ENCODE data around the gene SLC2A8. TPM values are rescaled to one million over a fixed set of nuclear protein-coding genes. Genes with fewer than 3 reads are reported as not detected.

Gene SLC2A8
- total RNA-seq, 4 donors from 2014 or later: 23.7 to 40.2 (median 29.8) TPM

DNA sequence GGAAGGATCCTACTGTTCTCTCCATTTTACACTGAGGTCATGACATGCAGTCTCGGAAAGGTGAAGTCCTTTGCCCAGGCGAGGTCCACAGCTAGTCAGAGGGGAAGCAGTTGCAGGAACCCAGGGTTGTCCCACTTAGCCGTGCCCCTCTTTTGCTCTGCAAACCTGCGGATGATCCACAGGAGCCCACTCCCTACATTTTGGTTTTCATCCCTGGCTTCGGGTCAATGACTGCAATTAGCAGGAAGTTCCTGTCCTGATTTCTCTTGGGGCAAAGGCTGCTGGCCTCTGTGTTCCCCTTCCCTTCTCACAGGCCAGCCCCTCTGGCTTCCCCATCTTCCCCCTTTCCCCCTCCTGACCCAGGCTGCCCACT, 1.3 kb downstream of the SLC2A8 start:
- H3K4me3 ChIP-seq: peak overlapping the region; percentile 65 to 97
- peak overlapping the region in 3 of 4 donors; percentile 87 to 99 (median 94) for H3K27ac ChIP-seq
- 33 to 55% methylated on average over 4 to 5 of the region's 5 CpGs for WGBS, 2 donors (ENCODE audit: low coverage in 1 of 2)
- no peaks in the 10 kb centered on the region for H3K9me3 ChIP-seq
- no peaks in the 10 kb centered on the region for H3K27me3 ChIP-seq
- H3K4me1 ChIP-seq: peaks cover 0 to 29% (median 9%) of the 10 kb centered on the region in 3 donors
- TF ChIP-seq POLR2AphosphoS5 (IDR thresholded peaks at IDR 0.05) (no peak), POLR2A (IDR thresholded peaks at IDR 0.05) (no peak), EP300 (IDR thresholded peaks at IDR 0.05) (no peak)
- TF ChIP-seq, protein P1, sequence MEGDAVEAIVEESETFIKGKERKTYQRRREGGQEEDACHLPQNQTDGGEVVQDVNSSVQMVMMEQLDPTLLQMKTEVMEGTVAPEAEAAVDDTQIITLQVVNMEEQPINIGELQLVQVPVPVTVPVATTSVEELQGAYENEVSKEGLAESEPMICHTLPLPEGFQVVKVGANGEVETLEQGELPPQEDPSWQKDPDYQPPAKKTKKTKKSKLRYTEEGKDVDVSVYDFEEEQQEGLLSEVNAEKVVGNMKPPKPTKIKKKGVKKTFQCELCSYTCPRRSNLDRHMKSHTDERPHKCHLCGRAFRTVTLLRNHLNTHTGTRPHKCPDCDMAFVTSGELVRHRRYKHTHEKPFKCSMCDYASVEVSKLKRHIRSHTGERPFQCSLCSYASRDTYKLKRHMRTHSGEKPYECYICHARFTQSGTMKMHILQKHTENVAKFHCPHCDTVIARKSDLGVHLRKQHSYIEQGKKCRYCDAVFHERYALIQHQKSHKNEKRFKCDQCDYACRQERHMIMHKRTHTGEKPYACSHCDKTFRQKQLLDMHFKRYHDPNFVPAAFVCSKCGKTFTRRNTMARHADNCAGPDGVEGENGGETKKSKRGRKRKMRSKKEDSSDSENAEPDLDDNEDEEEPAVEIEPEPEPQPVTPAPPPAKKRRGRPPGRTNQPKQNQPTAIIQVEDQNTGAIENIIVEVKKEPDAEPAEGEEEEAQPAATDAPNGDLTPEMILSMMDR (IDR thresholded peaks at IDR 0.05): no peak
- no peak for ATAC-seq
- peaks cover 0 to 36% of the 10 kb centered on the region in 2 donors for H3K36me3 ChIP-seq

DNA sequence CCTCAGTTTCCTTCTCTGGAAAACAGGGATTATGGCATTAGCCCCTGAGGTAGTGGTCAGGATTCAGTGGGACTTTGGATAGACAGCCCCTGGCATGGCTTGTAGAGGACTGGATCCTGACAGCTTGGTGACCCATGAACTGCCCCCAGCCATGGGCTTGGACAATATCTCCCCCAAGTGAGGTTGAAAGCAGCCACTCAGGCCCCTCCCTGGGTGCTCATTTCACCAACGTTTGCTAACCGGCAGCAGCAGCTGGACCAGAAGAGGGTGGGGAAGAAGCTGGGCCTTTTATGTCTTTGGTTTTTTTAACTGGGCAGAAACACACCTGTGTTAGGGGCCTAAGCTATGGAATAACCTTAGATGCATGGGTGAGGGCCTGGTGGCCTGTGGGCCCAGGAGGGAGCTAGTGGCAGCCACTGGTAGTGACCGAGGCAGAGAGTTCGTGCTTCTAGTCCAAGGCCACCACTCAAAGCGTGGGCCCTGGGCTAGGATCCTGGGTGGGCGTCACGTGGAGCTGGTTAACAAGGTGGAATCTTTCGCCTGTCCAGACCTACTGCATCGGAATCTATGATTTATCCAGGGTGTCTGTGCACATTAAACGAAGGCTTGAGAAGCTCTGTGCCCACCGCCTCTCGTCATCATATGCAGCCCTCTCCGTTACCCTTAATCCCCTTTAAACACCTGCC, 1.9 kb downstream of the SLC2A8 start:
- Histone ChIP-seq H3K36me3 (peaks cover 0 to 42% of the 10 kb centered on the region in 2 donors), H3K4me3 (peak overlapping the region in 1 of 2 donors; percentile 97), H3K9me3 (no peaks in the 10 kb centered on the region), H3K4me1 (peaks cover 0 to 29% (median 9%) of the 10 kb centered on the region in 3 donors), H3K27ac (no peak overlapping the region), H3K27me3 (no peaks in the 10 kb centered on the region)
- TF ChIP-seq EP300 (IDR thresholded peaks at IDR 0.05): no peak
- TF ChIP-seq, protein P1 (IDR thresholded peaks at IDR 0.05): no peak
- no peak for ATAC-seq
- 20 to 100% methylated on average over 1 of the region's 13 CpGs for WGBS, 2 donors (ENCODE audit: low coverage in 1 of 2)

DNA sequence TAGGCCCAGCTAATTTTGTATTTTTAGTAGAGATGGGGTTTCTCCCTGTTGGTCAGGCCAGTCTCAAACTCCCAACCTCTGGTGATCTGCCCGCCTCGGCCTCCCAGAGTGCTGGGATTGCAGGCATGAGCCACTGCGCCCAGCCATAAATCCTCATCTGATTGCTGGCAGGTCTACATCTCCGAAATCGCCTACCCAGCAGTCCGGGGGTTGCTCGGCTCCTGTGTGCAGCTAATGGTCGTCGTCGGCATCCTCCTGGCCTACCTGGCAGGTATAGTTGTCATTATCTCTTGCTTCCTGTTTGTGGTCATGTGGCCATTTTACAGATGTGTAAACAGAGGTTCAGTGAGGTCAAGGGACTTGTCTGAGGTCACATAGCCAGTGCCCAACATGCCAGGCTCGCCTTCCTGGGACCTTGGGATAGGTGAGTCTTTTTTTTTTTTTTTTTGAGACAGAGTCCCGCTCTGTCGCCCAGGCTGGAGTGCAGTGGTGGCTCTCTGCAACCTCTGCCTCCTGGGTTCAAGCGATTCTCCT, 2.8 kb downstream of the SLC2A8 start:
- Histone ChIP-seq H3K36me3 (peaks cover 0 to 52% of the 10 kb centered on the region in 2 donors), H3K27me3 (no peaks in the 10 kb centered on the region), H3K27ac (no peak overlapping the region), H3K4me3 (no peak overlapping the region), H3K4me1 (peaks cover 0 to 29% (median 9%) of the 10 kb centered on the region in 3 donors), H3K9me3 (no peaks in the 10 kb centered on the region)
- 92% methylated on average over 2 of the region's 14 CpGs; no CpG with 5 or more reads in 1 of the 2 donors for WGBS, 2 donors (ENCODE audit: low coverage in 1 of 2)
- no peak for ATAC-seq
- TF ChIP-seq POLR2A (IDR thresholded peaks at IDR 0.05) (no peak), POLR2AphosphoS5 (IDR thresholded peaks at IDR 0.05) (no peak), EP300 (IDR thresholded peaks at IDR 0.05) (no peak)
- TF ChIP-seq, protein P1 (IDR thresholded peaks at IDR 0.05): no peak

DNA sequence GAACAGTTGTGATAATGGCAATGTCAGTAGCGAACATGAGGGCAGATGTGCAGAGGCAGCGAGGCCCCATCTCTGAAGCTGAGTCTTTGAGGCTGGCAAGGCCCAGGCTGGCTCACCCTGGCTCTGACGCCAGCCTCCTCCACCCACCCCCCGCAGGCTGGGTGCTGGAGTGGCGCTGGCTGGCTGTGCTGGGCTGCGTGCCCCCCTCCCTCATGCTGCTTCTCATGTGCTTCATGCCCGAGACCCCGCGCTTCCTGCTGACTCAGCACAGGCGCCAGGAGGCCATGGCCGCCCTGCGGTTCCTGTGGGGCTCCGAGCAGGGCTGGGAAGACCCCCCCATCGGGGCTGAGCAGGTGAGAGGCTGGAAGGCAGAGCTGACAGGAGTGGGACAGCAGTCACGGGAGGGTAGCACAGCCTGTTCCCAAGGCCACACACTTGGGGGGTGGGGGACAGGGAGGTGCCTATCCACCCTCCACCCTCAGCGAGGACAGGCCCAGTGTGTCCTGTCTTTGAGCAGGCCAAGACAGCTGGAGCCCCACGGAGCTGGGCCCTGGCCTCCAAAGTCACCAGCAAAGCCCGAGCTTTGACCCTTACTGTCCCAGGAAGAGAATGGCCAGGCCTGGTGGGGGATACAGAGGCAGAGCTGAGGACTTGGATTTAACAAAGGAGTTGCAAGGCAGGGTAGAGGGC, 5.6 kb downstream of the SLC2A8 start:
- no peak for ATAC-seq
- Histone ChIP-seq H3K36me3 (peaks cover 0 to 79% of the 10 kb centered on the region in 2 donors), H3K9me3 (no peaks in the 10 kb centered on the region), H3K27me3 (no peaks in the 10 kb centered on the region), H3K27ac (no peak overlapping the region), H3K4me3 (no peak overlapping the region), H3K4me1 (peaks cover 0 to 20% (median 9%) of the 10 kb centered on the region in 3 donors)
- TF ChIP-seq, protein P1 (IDR thresholded peaks at IDR 0.05): no peak
- WGBS, 2 donors (ENCODE audit: low coverage in 1 of 2): 100% methylated on average over 1 of the region's 18 CpGs; no CpG with 5 or more reads in 1 of the 2 donors

Measured in gastroesophageal sphincter (tissue), 4 donors.